Amygdala (tissue), 56 donors: ENCODE data around the gene GLIS2.

Experiments used
- DNase-seq, 56 donors: peaks; one replicate each; lab custom pipeline; 2025; lab: John Stamatoyannopoulos, UW

GLIS2 gene

GRCh38 chr16:4295581-4295980 is 20.3 kb upstream of the GLIS2 start:
- DNase-seq: no peak

GRCh38 chr16:4297480-4297879 is 18.4 kb upstream of the GLIS2 start:
- DNase-seq: no peak

GRCh38 chr16:4298761-4299522 is 16.9 kb upstream of the GLIS2 start:
- DNase-seq: peak in 1 of 56 donors; percentile 19

- no peak for DNase-seq
These were observed 14.7 kb upstream of the GLIS2 start for GRCh38 chr16:4301177-4301576.

GRCh38 chr16:4301968-4302367 is 13.9 kb upstream of the GLIS2 start:
- DNase-seq: no peak

- DNase-seq: peak in 16 of 56 donors; percentile 21 to 64 (median 36)
These were observed 11.9 kb upstream of the GLIS2 start for GRCh38 chr16:4303973-4304372.

GRCh38 chr16:4306470-4307214 is 9.2 kb upstream of the GLIS2 start:
- peak in 1 of 56 donors; percentile 11 for DNase-seq

- DNase-seq: peak in 54 of 56 donors; percentile 30 to 92 (median 74)
These were observed 8.4 kb upstream of the GLIS2 start for GRCh38 chr16:4307215-4308037.

GRCh38 chr16:4309102-4309832 is 6.6 kb upstream of the GLIS2 start:
- no peak for DNase-seq

GRCh38 chr16:4309833-4310266 is 6.0 kb upstream of the GLIS2 start:
- DNase-seq: peak in 5 of 56 donors; percentile 10 to 39 (median 21)

GRCh38 chr16:4313563-4314531 is 2.0 kb upstream of the GLIS2 start:
- DNase-seq: peak in 1 of 56 donors; percentile 15

GRCh38 chr16:4314532-4315185 is 1.2 kb upstream of the GLIS2 start:
- DNase-seq: peak in 1 of 56 donors; percentile 38

- DNase-seq: peak in 3 of 56 donors; percentile 18 to 43 (median 30)
These were observed 419 bp downstream of the GLIS2 start for GRCh38 chr16:4316108-4316863.

- DNase-seq: peak in 47 of 56 donors; percentile 24 to 86 (median 56)
These were observed 1.1 kb downstream of the GLIS2 start for GRCh38 chr16:4316864-4317531.

- peak in 4 of 56 donors; percentile 18 to 73 (median 52) for DNase-seq
These were observed 1.9 kb downstream of the GLIS2 start for GRCh38 chr16:4317532-4318450.

- DNase-seq: no peak
These were observed 2.6 kb downstream of the GLIS2 start for GRCh38 chr16:4318451-4318910.
